Measurements from ENCODE around the gene GSDMA.

GRCh38 chr17:39934324-39934723 is 28.5 kb upstream of the GSDMA start:
- TF ChIP-seq, protein P1, sequence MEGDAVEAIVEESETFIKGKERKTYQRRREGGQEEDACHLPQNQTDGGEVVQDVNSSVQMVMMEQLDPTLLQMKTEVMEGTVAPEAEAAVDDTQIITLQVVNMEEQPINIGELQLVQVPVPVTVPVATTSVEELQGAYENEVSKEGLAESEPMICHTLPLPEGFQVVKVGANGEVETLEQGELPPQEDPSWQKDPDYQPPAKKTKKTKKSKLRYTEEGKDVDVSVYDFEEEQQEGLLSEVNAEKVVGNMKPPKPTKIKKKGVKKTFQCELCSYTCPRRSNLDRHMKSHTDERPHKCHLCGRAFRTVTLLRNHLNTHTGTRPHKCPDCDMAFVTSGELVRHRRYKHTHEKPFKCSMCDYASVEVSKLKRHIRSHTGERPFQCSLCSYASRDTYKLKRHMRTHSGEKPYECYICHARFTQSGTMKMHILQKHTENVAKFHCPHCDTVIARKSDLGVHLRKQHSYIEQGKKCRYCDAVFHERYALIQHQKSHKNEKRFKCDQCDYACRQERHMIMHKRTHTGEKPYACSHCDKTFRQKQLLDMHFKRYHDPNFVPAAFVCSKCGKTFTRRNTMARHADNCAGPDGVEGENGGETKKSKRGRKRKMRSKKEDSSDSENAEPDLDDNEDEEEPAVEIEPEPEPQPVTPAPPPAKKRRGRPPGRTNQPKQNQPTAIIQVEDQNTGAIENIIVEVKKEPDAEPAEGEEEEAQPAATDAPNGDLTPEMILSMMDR (conservative IDR thresholded peaks at IDR 0.05) = no peak
- TF ChIP-seq EZH2 (IDR thresholded peaks at IDR 0.05; ENCODE audit: low read depth) = no peak

Measured in PC-9 (cell line).